ENCODE measurements around the gene TBC1D5. TPM values are rescaled to one million over a fixed set of nuclear protein-coding genes. Genes with fewer than 3 reads are reported as not detected.

The TBC1D5 gene
- total RNA-seq, 1 experiment from 2014 or later, result 26.1 TPM

- Mint-ChIP-seq H3K27ac (no peak overlapping the region), H3K27me3 (ENCODE audit: low read depth) (no peaks in the 10 kb centered on the region), H3K9me3 (peaks cover 4% of the 10 kb centered on the region; the same call in 1 of the 2 replicates), H3K36me3 (no peaks in the 10 kb centered on the region), H3K4me1 (peaks cover 8% of the 10 kb centered on the region), H3K4me3 (no peak overlapping the region)
- ATAC-seq (no peak), DNase-seq (ENCODE audit: low spot score) (no peak)
- ChIA-PET CTCF (no interaction called here), POLR2A (no interaction called here)
- TF ChIP-seq ZNF512 (CRISPR knock-in tag; IDR thresholded peaks at IDR 0.05; ENCODE audit: borderline replicate concordance) (no peak), GABPB1 (CRISPR knock-in tag; IDR thresholded peaks at IDR 0.05) (no peak), EMX1 (CRISPR knock-in tag; IDR thresholded peaks at IDR 0.05) (no peak), CBFB (CRISPR knock-in tag; IDR thresholded peaks at IDR 0.05; ENCODE audit: low read depth) (no peak), ZNF425 (CRISPR knock-in tag; conservative IDR thresholded peaks at IDR 0.05) (no peak), MXD4 (CRISPR knock-in tag; IDR thresholded peaks at IDR 0.05; ENCODE audit: borderline replicate concordance) (no peak), KAT7 (CRISPR knock-in tag; IDR thresholded peaks at IDR 0.05; ENCODE audit: borderline replicate concordance) (no peak), ZNF396 (CRISPR knock-in tag; IDR thresholded peaks at IDR 0.05; ENCODE audit: borderline replicate concordance) (no peak), PRRX2 (CRISPR knock-in tag; IDR thresholded peaks at IDR 0.05) (no peak), JUN (CRISPR knock-in tag; IDR thresholded peaks at IDR 0.05) (no peak), ZNF138 (CRISPR knock-in tag; conservative IDR thresholded peaks at IDR 0.05) (no peak), AR (CRISPR knock-in tag; IDR thresholded peaks at IDR 0.05) (no peak), ARID4B (CRISPR knock-in tag; IDR thresholded peaks at IDR 0.05; ENCODE audit: borderline replicate concordance) (no peak), CREM (CRISPR knock-in tag; IDR thresholded peaks at IDR 0.05) (no peak)
- TF ChIP-seq, protein P1, sequence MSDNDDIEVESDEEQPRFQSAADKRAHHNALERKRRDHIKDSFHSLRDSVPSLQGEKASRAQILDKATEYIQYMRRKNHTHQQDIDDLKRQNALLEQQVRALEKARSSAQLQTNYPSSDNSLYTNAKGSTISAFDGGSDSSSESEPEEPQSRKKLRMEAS (CRISPR knock-in tag; IDR thresholded peaks at IDR 0.05), result no peak
- TF ChIP-seq, protein P2, sequence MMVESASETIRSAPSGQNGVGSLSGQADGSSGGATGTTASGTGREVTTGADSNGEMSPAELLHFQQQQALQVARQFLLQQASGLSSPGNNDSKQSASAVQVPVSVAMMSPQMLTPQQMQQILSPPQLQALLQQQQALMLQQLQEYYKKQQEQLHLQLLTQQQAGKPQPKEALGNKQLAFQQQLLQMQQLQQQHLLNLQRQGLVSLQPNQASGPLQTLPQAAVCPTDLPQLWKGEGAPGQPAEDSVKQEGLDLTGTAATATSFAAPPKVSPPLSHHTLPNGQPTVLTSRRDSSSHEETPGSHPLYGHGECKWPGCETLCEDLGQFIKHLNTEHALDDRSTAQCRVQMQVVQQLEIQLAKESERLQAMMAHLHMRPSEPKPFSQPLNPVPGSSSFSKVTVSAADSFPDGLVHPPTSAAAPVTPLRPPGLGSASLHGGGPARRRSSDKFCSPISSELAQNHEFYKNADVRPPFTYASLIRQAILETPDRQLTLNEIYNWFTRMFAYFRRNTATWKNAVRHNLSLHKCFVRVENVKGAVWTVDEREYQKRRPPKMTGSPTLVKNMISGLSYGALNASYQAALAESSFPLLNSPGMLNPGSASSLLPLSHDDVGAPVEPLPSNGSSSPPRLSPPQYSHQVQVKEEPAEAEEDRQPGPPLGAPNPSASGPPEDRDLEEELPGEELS (CRISPR knock-in tag; IDR thresholded peaks at IDR 0.05), result no peak
These were observed 17.5 kb upstream of the TBC1D5 start for GRCh38 chr3:17759901-17760300.

Data from WTC11 (cell line).